PC-3 (cell line): Measurements from ENCODE around the gene OR10G4. TPM values are rescaled to one million over a fixed set of nuclear protein-coding genes. Genes with fewer than 3 reads are reported as not detected.

Experiments used
- ATAC-seq: fragments of 200-7000 bp; cut with Tn5 transposase; 2 replicates; pipeline ENCODE4 v1.9.1; 2020; ENCODE audit warnings: mild to moderate bottlenecking, moderate library complexity
- BruUV-seq: library from RNA; stranded (reverse); fragments of 400-500 nt; replicated peaks from 2 replicates; lab custom pipeline; 2021; lab: Mats Ljungman, UMichigan
- CTCF ChIA-PET: fragments of 300-600 bp; sonication (Branson Sonifier 250); formaldehyde crosslinking; loops from one replicate; lab custom pipeline; 2022; ENCODE audit warnings: antibody characterized with exemption; lab: Charles Lee
- POLR2A ChIA-PET: fragments of 300-600 bp; sonication (Branson Sonifier 250); formaldehyde crosslinking; loops from one replicate; lab custom pipeline; 2022; ENCODE audit warnings: antibody characterized with exemption; ENCODE audit not compliant: unreplicated experiment; lab: Charles Lee
- DNase-seq: peaks from one replicate; pipeline ENCODE4 v3.0.0-alpha.2; 2015
- H2AFZ ChIP-seq: fragments of 300-600 bp; sonication (generic); 2 replicates; pipeline ENCODE4 v1.6.0; 2016; ENCODE audit warnings: antibody characterized with exemption, low read length
- H3F3A ChIP-seq: fragments of 300-600 bp; sonication (generic); one replicate; pipeline ENCODE4 v1.6.0; 2017; ENCODE audit warnings: antibody characterized with exemption, low read length, control low read depth, mild to moderate bottlenecking; ENCODE audit not compliant: unreplicated experiment
- H3K27ac ChIP-seq: fragments of 300-600 bp; sonication (generic); 2 replicates; pipeline ENCODE4 v1.5.1; 2016; ENCODE audit warnings: mild to moderate bottlenecking, low read length
- H3K27me3 ChIP-seq: fragments of 300-600 bp; sonication (generic); 2 replicates; pipeline ENCODE4 v1.6.1; 2016; ENCODE audit warnings: low read length, mixed read lengths
- H3K36me3 ChIP-seq: fragments of 300-600 bp; sonication (generic); 2 replicates; pipeline ENCODE4 v1.6.1; 2016; ENCODE audit warnings: low read depth, mixed run types, low read length, mixed read lengths
- H3K4me1 ChIP-seq: fragments of 300-600 bp; sonication (generic); 2 replicates; pipeline ENCODE4 v1.5.1; 2016; ENCODE audit warnings: low read length; ENCODE audit not compliant: insufficient read depth
- H3K4me2 ChIP-seq: fragments of 300-600 bp; sonication (generic); 2 replicates; pipeline ENCODE4 v1.6.0; 2016; ENCODE audit warnings: low read length
- H3K4me3 ChIP-seq: fragments of 300-600 bp; sonication (generic); 2 replicates; pipeline ENCODE4 v1.5.1; 2016; ENCODE audit warnings: mild to moderate bottlenecking, low read length, mixed read lengths
- H3K79me2 ChIP-seq: fragments of 300-600 bp; sonication (generic); 2 replicates; pipeline ENCODE4 v1.6.1; 2017; ENCODE audit warnings: low read length, mixed read lengths
- H3K9ac ChIP-seq: fragments of 300-600 bp; sonication (generic); 2 replicates; pipeline ENCODE4 v1.6.0; 2016; ENCODE audit warnings: mild to moderate bottlenecking, low read length
- H3K9me2 ChIP-seq: fragments of 300-600 bp; sonication (generic); replicated peaks from 2 replicates; pipeline ENCODE4 v1.6.1; 2016; ENCODE audit warnings: mixed run types, low read length, mixed read lengths
- H3K9me3 ChIP-seq: fragments of 300-600 bp; sonication (generic); 2 replicates; pipeline ENCODE4 v1.6.1; 2016; ENCODE audit warnings: low read length, mixed read lengths
- H4K20me1 ChIP-seq: fragments of 300-600 bp; sonication (generic); 2 replicates; pipeline ENCODE4 v1.6.1; 2016; ENCODE audit warnings: low read length, mixed read lengths
- EZH2 ChIP-seq: fragments of 300-600 bp; sonication (generic); IDR thresholded peaks from one replicate; pipeline ENCODE4 v1.6.1; 2017; ENCODE audit warnings: antibody characterized with exemption, mild to moderate bottlenecking, low read length; ENCODE audit not compliant: unreplicated experiment
- EZH2phosphoT487 ChIP-seq: fragments of 300-600 bp; sonication (generic); IDR thresholded peaks from 2 replicates; pipeline ENCODE4 v1.6.1; 2018; ENCODE audit warnings: mild to moderate bottlenecking, antibody characterized with exemption, low read length, borderline replicate concordance
- intact Hi-C: fragments of 100-400 bp; cut with micrococcal nuclease; formaldehyde crosslinking; loops from 2 replicates; pipeline ENCODE4 v1.9.0; 2023
- total RNA-seq: library from RNA; depleted of rRNA; stranded (reverse); fragments of >200 nt; gene quantifications from 2 replicates; pipeline ENCODE4 v1.2.3, GENCODE V29; 2014; rRNA removed
- TF ChIP-seq, protein P1 (sequence below): fragments of 300-600 bp; sonication (generic); conservative IDR thresholded peaks from 2 replicates; pipeline ENCODE4 v1.5.1; 2017; ENCODE audit warnings: antibody characterized with exemption, low read depth, mild to moderate bottlenecking, low read length

Gene OR10G4
- total RNA-seq, 1 experiment from 2014 or later: not detected

DNA sequence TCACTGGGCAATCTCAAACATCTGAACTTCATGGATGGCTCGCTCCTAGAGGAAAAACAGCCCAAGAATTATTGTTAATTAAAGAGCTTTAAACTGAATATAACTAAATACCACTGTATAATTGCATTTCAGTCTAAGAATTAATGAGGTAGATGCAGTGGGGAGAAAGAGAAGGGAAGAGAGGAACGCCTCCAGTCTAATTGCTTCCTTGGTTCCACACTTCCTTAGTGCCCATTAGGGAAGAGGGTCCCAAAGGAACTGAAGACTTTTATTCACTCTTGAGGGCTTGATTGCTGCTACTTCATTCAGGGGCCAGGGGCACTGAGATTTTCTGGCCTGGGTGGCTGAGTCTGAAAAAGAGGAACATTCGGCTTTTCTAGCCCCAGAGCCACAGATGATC, 40.2 kb downstream of the OR10G4 start:
- Histone ChIP-seq H3K79me2 (no peaks in the 10 kb centered on the region), H3F3A (no peaks in the 10 kb centered on the region), H4K20me1 (no peaks in the 10 kb centered on the region), H3K4me1 (no peaks in the 10 kb centered on the region), H3K9ac (no peak overlapping the region), H3K4me2 (no peak overlapping the region), H3K27me3 (peaks cover 67% of the 10 kb centered on the region), H3K27ac (no peak overlapping the region), H3K9me3 (no peaks in the 10 kb centered on the region), H3K36me3 (no peaks in the 10 kb centered on the region), H3K9me2 (no peaks in the 10 kb centered on the region), H3K4me3 (no peak overlapping the region), H2AFZ (no peak overlapping the region)
- TF ChIP-seq EZH2 (no peak), EZH2phosphoT487 (no peak)
- TF ChIP-seq, protein P1, sequence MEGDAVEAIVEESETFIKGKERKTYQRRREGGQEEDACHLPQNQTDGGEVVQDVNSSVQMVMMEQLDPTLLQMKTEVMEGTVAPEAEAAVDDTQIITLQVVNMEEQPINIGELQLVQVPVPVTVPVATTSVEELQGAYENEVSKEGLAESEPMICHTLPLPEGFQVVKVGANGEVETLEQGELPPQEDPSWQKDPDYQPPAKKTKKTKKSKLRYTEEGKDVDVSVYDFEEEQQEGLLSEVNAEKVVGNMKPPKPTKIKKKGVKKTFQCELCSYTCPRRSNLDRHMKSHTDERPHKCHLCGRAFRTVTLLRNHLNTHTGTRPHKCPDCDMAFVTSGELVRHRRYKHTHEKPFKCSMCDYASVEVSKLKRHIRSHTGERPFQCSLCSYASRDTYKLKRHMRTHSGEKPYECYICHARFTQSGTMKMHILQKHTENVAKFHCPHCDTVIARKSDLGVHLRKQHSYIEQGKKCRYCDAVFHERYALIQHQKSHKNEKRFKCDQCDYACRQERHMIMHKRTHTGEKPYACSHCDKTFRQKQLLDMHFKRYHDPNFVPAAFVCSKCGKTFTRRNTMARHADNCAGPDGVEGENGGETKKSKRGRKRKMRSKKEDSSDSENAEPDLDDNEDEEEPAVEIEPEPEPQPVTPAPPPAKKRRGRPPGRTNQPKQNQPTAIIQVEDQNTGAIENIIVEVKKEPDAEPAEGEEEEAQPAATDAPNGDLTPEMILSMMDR: no peak
- DNase-seq: no peak
- ATAC-seq: no peak
- ChIA-PET POLR2A (no interaction called here), CTCF (no interaction called here)
- BruUV-seq: no TSS peak
- intact Hi-C loops: no loop called here

Other genes with a start within 250 kb of the OR10G4 start
- gene OR6M1, start 206.6 kb upstream of the OR10G4 start, total RNA-seq: not detected in 2 replicates
- not detected in 2 replicates for gene TMEM225, start 127.3 kb upstream of the OR10G4 start, total RNA-seq
- gene OR8D4, start 110.8 kb upstream of the OR10G4 start, total RNA-seq: not detected in 2 replicates
- gene OR4D5, start 73.4 kb upstream of the OR10G4 start, total RNA-seq: not detected in 2 replicates
- not detected in 2 replicates for gene OR6T1, start 69.2 kb upstream of the OR10G4 start, total RNA-seq
- gene OR10S1, start 35.2 kb upstream of the OR10G4 start, total RNA-seq: not detected in 2 replicates
- not detected in 2 replicates for gene OR10G6, start 17.8 kb upstream of the OR10G4 start, total RNA-seq
- gene OR10G9, start 10.0 kb downstream of the OR10G4 start, total RNA-seq: not detected in 2 replicates
- gene OR10G8, start 13.8 kb downstream of the OR10G4 start, total RNA-seq: not detected in 2 replicates
- gene OR10G7, start 28.3 kb downstream of the OR10G4 start, total RNA-seq: not detected in 2 replicates
- gene VWA5A, start 102.5 kb downstream of the OR10G4 start, total RNA-seq: 0.17 TPM in 1 of 2 replicates, not detected in the other
- 0.15 and 0.29 TPM in 2 replicates for gene OR10D3, start 170.3 kb downstream of the OR10G4 start, total RNA-seq
- gene OR8G1, start 228.1 kb downstream of the OR10G4 start, total RNA-seq: not detected in 2 replicates
- 0.26 and 0.46 TPM in 2 replicates for gene OR8G5, start 243.4 kb downstream of the OR10G4 start, total RNA-seq